Measurements from ENCODE around the gene SH3D21.

DNA sequence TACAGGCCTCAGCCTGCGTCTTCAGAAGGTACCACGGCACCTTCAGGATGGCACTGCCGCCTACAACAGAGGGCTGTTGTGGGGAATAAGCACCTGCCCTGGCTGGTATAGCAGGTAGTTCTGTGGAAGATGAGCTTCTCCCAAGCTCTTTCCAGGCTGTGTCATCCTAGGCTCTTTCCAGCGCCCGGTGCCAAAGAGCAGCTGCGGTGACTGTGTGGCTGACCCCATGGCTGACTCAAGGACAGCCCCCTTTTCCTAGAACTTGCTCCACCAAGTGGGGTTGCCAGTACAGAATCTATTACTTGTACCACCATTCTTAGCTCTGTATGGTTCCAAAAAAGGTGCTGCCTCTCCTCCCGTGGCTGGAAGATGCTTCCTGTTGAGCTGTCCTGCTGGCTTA, 39.2 kb downstream of the SH3D21 start:
- TF ChIP-seq CTCF (IDR thresholded peaks at IDR 0.05) (no peak), POLR2AphosphoS5 (IDR thresholded peaks at IDR 0.05) (no peak)

Data from transverse colon (tissue), 4 donors.